H9 (cell line): Measurements from ENCODE around the gene DBI. TPM values are rescaled to one million over a fixed set of nuclear protein-coding genes. Genes with fewer than 3 reads are reported as not detected.
A peak's percentile ranks its signal among the peaks of the same experiment; 100 is the strongest.

Source experiments
- DNase-seq: peaks from one replicate; pipeline ENCODE4 v3.0.0-alpha.2; 2017
- H2AFZ ChIP-seq: one replicate; pipeline ENCODE4 v1.6.1; 2013; ENCODE audit warnings: mild to moderate bottlenecking, low read length, control low read depth, moderate library complexity
- H2AK5ac ChIP-seq: 2 replicates; pipeline ENCODE4 v1.6.1; 2013; ENCODE audit warnings: low read length, control low read depth, mixed read lengths; ENCODE audit not compliant: insufficient read length
- H2BK120ac ChIP-seq: one replicate; pipeline ENCODE4 v1.6.1; 2013; ENCODE audit warnings: low read depth, mild to moderate bottlenecking, low read length, control low read depth, inconsistent platforms; ENCODE audit not compliant: poor library complexity, severe bottlenecking
- H2BK12ac ChIP-seq: 2 replicates; pipeline ENCODE4 v1.6.1; 2013; ENCODE audit warnings: low read length, control low read depth, mixed read lengths, low read depth; ENCODE audit not compliant: insufficient read length
- H2BK15ac ChIP-seq: 2 replicates; pipeline ENCODE4 v1.6.1; 2013; ENCODE audit warnings: low read depth, low read length, control low read depth
- H2BK20ac ChIP-seq: one replicate; pipeline ENCODE4 v1.6.1; 2013; ENCODE audit warnings: low read depth, mild to moderate bottlenecking, low read length, control low read depth, inconsistent platforms; ENCODE audit not compliant: poor library complexity, severe bottlenecking
- H2BK5ac ChIP-seq: 2 replicates; pipeline ENCODE4 v1.6.1; 2013; ENCODE audit warnings: low read length, control low read depth, mixed read lengths; ENCODE audit not compliant: insufficient read length
- H3K14ac ChIP-seq: 2 replicates; pipeline ENCODE4 v1.6.1; 2013; ENCODE audit warnings: low read length, control low read depth; ENCODE audit not compliant: insufficient read depth
- H3K18ac ChIP-seq: 2 replicates; pipeline ENCODE4 v1.6.1; 2013; ENCODE audit warnings: low read depth, mild to moderate bottlenecking, mixed read lengths, low read length, control low read depth; ENCODE audit not compliant: insufficient read length
- H3K23ac ChIP-seq: 2 replicates; pipeline ENCODE4 v1.6.1; 2013; ENCODE audit warnings: low read length, control low read depth, mixed read lengths, low read depth; ENCODE audit not compliant: insufficient read length
- H3K23me2 ChIP-seq: 2 replicates; pipeline ENCODE4 v1.6.1; 2013; ENCODE audit warnings: low read depth, mild to moderate bottlenecking, mixed read lengths, low read length, control low read depth; ENCODE audit not compliant: insufficient read length, poor library complexity, severe bottlenecking
- H3K27ac ChIP-seq: 2 replicates; pipeline ENCODE4 v1.5.1; 2013; ENCODE audit warnings: low read length, control low read depth, mixed read lengths, low read depth; ENCODE audit not compliant: insufficient read length
- H3K27me3 ChIP-seq: 2 replicates; pipeline ENCODE4 v1.6.1; 2013; ENCODE audit warnings: low read length, control low read depth, inconsistent platforms; ENCODE audit not compliant: insufficient read depth
- H3K4ac ChIP-seq: 2 replicates; pipeline ENCODE4 v1.6.1; 2013; ENCODE audit warnings: low read depth, mild to moderate bottlenecking, control low read depth, inconsistent platforms, low read length, moderate library complexity
- H3K4me1 ChIP-seq: 2 replicates; pipeline ENCODE4 v1.6.1; 2013; ENCODE audit warnings: low read length, control low read depth, inconsistent platforms; ENCODE audit not compliant: insufficient read depth
- H3K4me2 ChIP-seq: 2 replicates; pipeline ENCODE4 v1.6.1; 2013; ENCODE audit warnings: low read length, control low read depth, mixed read lengths; ENCODE audit not compliant: insufficient read length, insufficient read depth
- H3K56ac ChIP-seq: 2 replicates; pipeline ENCODE4 v1.6.1; 2013; ENCODE audit warnings: low read depth, mild to moderate bottlenecking, mixed read lengths, low read length, control low read depth; ENCODE audit not compliant: insufficient read length
- H3K79me1 ChIP-seq: 2 replicates; pipeline ENCODE4 v1.6.1; 2013; ENCODE audit warnings: low read depth, mild to moderate bottlenecking, moderate library complexity, low read length, control low read depth, inconsistent platforms; ENCODE audit not compliant: insufficient read depth, poor library complexity, severe bottlenecking
- H3K79me2 ChIP-seq: 2 replicates; pipeline ENCODE4 v1.6.1; 2013; ENCODE audit warnings: low read length, control low read depth, inconsistent platforms; ENCODE audit not compliant: insufficient read depth
- H3K9ac ChIP-seq: 2 replicates; pipeline ENCODE4 v1.6.1; 2013; ENCODE audit warnings: low read length, control low read depth, mixed read lengths; ENCODE audit not compliant: insufficient read length; ENCODE audit errors: extremely low read depth
- H3K9me3 ChIP-seq: one replicate; pipeline ENCODE4 v1.6.1; 2013; ENCODE audit warnings: low read depth, low read length, inconsistent platforms; ENCODE audit not compliant: control insufficient read depth
- H3T11ph ChIP-seq: one replicate; pipeline ENCODE4 v1.6.1; 2013; ENCODE audit warnings: mild to moderate bottlenecking, low read length, control low read depth, inconsistent platforms
- H4K20me1 ChIP-seq: one replicate; pipeline ENCODE4 v1.6.1; 2013; ENCODE audit not compliant: control insufficient read depth, insufficient read length, insufficient read depth
- H4K5ac ChIP-seq: 2 replicates; pipeline ENCODE4 v1.6.1; 2013; ENCODE audit warnings: low read depth, mild to moderate bottlenecking, mixed read lengths, low read length, control low read depth; ENCODE audit not compliant: insufficient read length
- H4K8ac ChIP-seq: replicated peaks from 2 replicates; pipeline ENCODE4 v1.6.1; 2013; ENCODE audit warnings: low read length, control low read depth, mixed read lengths, low read depth; ENCODE audit not compliant: insufficient read length
- H4K91ac ChIP-seq: 2 replicates; pipeline ENCODE4 v1.6.1; 2013; ENCODE audit warnings: low read depth, mild to moderate bottlenecking, moderate library complexity, mixed read lengths, low read length, control low read depth; ENCODE audit not compliant: insufficient read length
- H3K27ac Mint-ChIP-seq, 3 experiments: 2 replicates in 2 of 3; 3 replicates in 1 of 3; pipeline ENCODE4 v1.8.0; 2020 to 2021; ENCODE audit warnings: mixed read lengths in 3 of 3, mild to moderate bottlenecking in 1 of 3, moderate library complexity in 1 of 3
- H3K27me3 Mint-ChIP-seq: 2 replicates; pipeline ENCODE4 v1.8.0; 2021; ENCODE audit warnings: low read depth, mild to moderate bottlenecking, moderate library complexity, mixed read lengths
- H3K36me3 Mint-ChIP-seq, 3 experiments: 2 replicates in 2 of 3; 3 replicates in 1 of 3; pipeline ENCODE4 v1.8.0; 2020 to 2021; ENCODE audit warnings: low read depth in 3 of 3, mixed read lengths in 3 of 3; ENCODE audit not compliant: insufficient read depth in 1 of 3
- H3K4me1 Mint-ChIP-seq, 2 experiments: 2 replicates each; pipeline ENCODE4 v1.8.0; 2020; ENCODE audit warnings: mixed read lengths in 2 of 2
- H3K4me3 Mint-ChIP-seq, 2 experiments: 2 replicates in 1 of 2; 3 replicates in 1 of 2; pipeline ENCODE4 v1.8.0; 2020 to 2021; ENCODE audit warnings: mild to moderate bottlenecking in 2 of 2, mixed read lengths in 2 of 2, moderate library complexity in 1 of 2
- H3K9me3 Mint-ChIP-seq, 2 experiments: 2 replicates in 1 of 2; 3 replicates in 1 of 2; pipeline ENCODE4 v1.8.0; 2020; ENCODE audit warnings: mild to moderate bottlenecking in 2 of 2, mixed read lengths in 2 of 2, moderate library complexity in 1 of 2
- CTCF ChIP-seq: fragments of 200-600 bp; sonication (generic); conservative IDR thresholded peaks from 3 replicates; pipeline ENCODE4 v1.8.0; 2021; ENCODE audit warnings: antibody characterized with exemption, mild to moderate bottlenecking
- WGBS: extraction: QIAGEN DNeasy Blood & Tissue Kit; methylation state at CpG from one replicate; pipeline ENCODE4 v1.1.7; 2013; ENCODE audit warnings: missing lambda C conversion rate, low lambda C conversion rate, mixed read lengths; ENCODE audit not compliant: insufficient read length; ENCODE audit errors: extremely low coverage; 5-methylcytosine and 5-hydroxymethylcytosine counted together
- total RNA-seq: library from RNA; stranded (reverse); gene quantifications from 2 replicates; pipeline ENCODE4 v1.2.1, GENCODE V29; 2021

The DBI gene
- total RNA-seq, 1 experiment from 2014 or later: 127 TPM

GRCh38 chr2:119389615-119390306 lies 23.0 kb downstream of the DBI start:
- no peaks in the 10 kb centered on the region for H3K79me1 ChIP-seq
- DNase-seq: no peak
- H3K27me3 ChIP-seq: no peaks in the 10 kb centered on the region
- H3K27ac ChIP-seq: no peak overlapping the region
- no peak overlapping the region for H3K4me3 Mint-ChIP-seq
- H3K9me3 Mint-ChIP-seq: no peaks in the 10 kb centered on the region
- H3T11ph ChIP-seq: no peak overlapping the region
- H2BK15ac ChIP-seq: no peak overlapping the region
- H3K4me1 Mint-ChIP-seq: peaks cover 14 to 25% of the 10 kb centered on the region in 2 experiments
- no peak for TF ChIP-seq CTCF
- H3K9me3 ChIP-seq: no peaks in the 10 kb centered on the region
- H3K79me2 ChIP-seq: no peaks in the 10 kb centered on the region
- no CpG with 5 or more reads among the region's 5 CpGs for WGBS
- no peaks in the 10 kb centered on the region for H4K20me1 ChIP-seq
- no peak overlapping the region for H3K9ac ChIP-seq
- peak overlapping the region in 2 of 3 experiments; percentile 43 to 54; a peak in 1 of 7 replicates for H3K27ac Mint-ChIP-seq
- H3K56ac ChIP-seq: no peak overlapping the region
- H3K36me3 Mint-ChIP-seq: no peaks in the 10 kb centered on the region
- H4K8ac ChIP-seq: no peak overlapping the region
- no peak overlapping the region for H2AFZ ChIP-seq
- no peak overlapping the region for H3K18ac ChIP-seq
- no peak overlapping the region for H4K91ac ChIP-seq
- no peak overlapping the region for H2AK5ac ChIP-seq
- no peak overlapping the region for H3K14ac ChIP-seq
- H3K4me2 ChIP-seq: no peak overlapping the region
- no peak overlapping the region for H2BK120ac ChIP-seq
- no peaks in the 10 kb centered on the region for H3K27me3 Mint-ChIP-seq
- H3K23me2 ChIP-seq: no peaks in the 10 kb centered on the region
- H4K5ac ChIP-seq: no peak overlapping the region
- no peak overlapping the region for H3K23ac ChIP-seq
- H2BK12ac ChIP-seq: no peak overlapping the region
- no peak overlapping the region for H2BK20ac ChIP-seq
- no peak overlapping the region for H3K4ac ChIP-seq
- H3K4me1 ChIP-seq: no peaks in the 10 kb centered on the region
- no peak overlapping the region for H2BK5ac ChIP-seq
